ENCODE measurements around the gene GNAL.

Gene GNAL

DNA sequence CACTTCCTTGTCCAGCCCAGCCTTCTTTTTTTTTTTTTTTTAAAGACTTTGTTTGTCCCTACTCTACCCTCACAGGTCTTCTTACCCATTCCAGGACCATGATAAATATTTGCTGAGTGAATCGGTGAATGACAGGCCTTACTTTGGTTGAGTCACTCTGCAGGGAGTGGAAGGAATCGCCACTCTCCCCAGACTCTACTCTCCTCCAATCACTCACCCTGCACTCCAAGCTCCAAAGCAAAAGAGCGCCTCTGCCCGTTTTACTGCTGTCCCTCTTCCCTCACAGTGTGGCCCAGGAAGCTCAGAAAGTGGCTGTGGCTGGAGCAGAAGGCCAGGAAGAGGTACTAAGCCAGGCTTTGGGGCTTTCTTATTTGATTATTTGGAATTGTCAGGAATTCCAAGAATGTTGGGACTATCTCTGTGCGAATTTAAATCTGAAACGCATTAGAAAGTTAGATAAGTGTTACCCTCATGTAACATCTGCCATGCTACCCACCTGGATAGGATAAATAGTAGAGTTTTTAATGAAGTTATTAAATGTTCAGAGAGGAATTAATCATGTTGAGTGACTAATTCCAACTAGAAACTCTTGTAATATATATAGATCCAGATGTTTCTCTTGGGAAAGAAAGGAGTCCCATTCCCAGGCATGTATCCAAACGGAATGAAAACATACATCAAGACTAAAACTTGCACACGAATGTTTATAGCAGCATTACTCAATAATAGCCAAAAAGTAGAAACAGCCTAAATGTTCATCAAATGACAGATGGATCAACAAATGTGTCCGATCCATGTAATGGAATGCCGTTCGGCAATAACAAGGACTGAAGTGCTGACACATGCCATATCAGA, 119.2 kb downstream of the GNAL start:
- DNase-seq (ENCODE audit: low spot score): no peak

DNA sequence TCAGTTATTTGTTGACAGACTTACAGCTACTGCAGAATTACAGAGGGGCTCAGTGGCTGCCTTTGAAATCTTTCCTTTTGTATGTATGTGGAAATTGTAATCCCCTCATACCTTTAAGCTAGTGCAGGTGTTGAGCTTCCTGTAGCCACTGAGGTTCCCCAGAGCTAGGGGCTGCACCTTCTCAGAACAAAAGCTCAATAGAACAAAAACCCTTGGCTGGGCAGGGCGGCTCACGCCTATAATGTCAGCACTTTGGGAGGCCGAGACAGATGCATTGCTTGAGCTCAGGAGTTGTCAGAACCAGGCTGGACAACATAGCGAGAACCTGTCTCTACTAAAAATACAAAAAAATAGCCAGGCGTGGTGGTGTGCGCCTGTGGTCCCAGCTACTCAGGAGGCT, 120.8 kb downstream of the GNAL start:
- no peak for DNase-seq (ENCODE audit: low spot score)

DNA sequence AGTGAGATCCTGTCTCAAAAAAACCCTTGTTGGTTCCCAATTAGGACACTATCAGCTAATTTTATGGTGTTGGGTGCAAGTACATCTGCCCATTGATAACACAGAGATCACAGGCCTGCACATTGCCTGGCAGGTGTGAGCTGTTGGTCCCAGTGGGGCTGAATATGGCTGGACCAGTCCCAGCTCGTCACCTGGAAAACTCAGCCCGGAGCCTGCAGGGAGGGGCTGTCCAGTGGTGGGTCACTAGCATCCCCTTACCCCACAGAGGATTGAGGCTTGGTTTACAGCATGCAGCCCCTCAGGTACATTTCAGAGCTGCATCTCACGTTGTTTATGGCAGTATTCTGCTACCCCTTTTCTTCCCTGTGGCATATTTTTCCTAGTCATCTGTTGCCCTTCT, 121.3 kb downstream of the GNAL start:
- DNase-seq (ENCODE audit: low spot score): no peak

DNA sequence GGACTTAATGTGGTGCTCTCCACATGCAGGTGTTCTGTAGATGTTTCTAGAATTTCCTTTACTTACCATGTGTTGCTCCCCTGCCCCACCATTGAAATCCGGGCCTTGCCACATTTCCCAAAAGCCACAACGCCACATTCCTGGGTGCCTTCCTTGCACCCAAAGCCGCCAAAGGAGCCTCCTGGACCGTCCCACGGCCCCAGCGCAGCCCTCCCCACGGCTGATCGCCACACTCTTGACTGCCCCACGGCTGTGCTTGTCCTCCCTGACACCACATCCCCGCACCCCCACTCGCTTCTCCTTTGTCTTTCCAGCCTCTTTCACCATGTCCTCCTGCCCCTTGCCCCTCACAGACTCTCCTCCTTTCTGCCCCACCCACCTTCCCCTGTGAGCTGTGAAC, 121.9 kb downstream of the GNAL start:
- DNase-seq (ENCODE audit: low spot score): no peak

DNA sequence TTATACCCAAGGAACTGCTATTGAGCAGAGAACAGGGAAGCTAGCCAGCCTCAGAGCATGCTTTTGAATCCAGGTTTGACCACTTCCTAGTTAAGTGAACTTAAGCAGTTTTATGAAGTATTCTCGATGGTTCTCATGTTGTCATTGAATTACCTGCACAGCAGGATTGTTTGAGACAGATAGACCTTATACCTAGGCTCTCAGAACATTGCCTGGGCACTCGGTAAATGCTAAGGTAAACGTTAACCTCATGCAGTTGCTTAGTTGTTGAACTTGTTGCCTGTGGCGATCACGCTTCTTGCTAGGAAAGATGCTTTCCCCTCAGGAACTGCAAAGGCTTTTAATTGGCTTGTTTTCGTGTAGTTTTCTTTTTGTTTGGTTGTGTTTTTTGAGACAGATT, 128.2 kb downstream of the GNAL start:
- no peak for DNase-seq (ENCODE audit: low spot score)

DNA sequence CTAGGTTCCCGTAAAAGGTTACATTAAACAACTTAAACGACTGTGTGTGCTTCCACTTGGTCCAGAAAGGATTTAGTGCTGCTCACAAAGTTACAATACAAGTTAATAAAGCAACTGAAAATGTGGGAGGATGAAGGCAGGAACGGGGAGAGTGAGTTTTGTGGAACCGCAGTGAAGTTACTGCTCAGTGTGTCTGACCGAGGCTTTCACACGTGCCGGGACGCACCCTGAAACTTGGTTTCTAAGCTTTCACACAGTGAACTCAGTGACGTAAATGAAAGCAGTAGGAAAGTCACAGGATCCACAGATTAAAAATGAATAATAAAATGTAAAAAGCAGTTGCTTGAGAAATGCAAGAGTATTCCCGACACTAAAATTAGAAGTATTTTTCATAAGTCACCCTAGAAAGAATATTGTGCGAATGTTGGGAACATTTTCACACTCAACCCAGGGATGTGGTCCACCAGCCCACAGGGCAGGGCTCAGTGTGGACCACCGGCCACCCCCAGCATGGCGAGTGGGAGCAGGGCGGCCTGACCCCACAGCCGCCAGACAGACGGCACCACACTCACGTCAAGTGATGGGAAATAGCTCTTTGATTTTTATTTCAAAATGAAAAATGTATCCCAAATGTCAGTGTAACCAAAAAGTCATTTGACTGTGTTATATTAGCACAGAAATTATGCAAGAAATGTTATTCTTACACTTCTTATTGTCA, 129.6 kb downstream of the GNAL start:
- no peak for DNase-seq (ENCODE audit: low spot score)

DNA sequence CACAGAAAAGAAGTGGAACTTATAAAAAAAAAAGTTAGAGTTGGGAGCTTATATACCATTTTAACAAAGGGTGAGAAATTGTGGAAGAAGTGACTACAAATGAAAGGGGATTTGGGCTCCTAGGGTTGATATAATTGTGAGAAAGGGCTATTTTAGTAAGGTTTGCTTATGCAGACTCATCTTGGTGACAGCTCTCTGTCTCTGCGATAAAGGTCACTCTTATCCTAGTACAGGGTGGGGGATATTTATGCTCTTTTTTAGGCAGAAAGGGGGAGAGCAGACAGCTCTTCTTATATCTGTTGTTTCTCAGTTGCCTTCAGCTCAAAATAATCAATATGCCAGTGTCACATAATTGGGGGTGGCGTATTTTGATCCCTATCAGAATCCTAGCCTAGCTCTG, 130.9 kb downstream of the GNAL start:
- DNase-seq (ENCODE audit: low spot score): no peak

DNA sequence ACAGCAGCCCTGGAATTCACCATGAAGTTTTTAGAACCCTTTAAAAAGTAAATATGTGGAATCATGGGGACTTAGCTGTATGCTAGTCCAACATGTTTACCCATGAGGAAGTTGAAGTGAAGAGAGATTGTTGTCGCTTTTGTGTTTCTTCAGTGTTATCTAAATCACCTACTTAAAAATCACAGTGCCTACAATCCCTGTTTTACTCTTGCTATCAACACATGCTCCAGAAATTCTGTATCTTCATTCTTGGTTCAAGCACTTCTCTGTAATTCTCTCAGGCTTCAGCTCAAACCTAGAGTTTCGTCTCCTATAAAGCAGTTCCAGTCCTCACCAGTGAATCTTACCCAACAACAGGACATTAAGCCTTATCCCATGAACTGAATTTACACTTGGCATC, 131.6 kb downstream of the GNAL start:
- DNase-seq (ENCODE audit: low spot score): no peak

DNA sequence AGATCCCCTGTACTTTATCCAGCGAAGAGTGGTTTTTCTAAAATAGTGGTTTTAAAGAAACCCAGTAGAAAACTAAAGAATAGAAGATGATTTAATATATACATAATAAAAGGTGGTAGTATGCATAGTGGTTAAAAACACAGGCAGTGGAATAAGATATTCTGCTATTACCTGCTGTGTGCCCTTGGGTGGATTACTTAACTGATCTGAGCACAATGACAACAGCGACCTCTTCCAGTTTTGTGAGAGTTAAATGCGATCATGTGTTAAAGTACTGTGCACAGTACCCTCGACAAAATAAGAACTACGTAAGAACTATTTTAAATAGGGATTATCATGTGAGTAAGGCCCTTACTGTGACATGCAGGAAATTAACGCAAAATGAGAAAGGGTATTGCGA, 132.1 kb downstream of the GNAL start:
- DNase-seq (ENCODE audit: low spot score): no peak

DNA sequence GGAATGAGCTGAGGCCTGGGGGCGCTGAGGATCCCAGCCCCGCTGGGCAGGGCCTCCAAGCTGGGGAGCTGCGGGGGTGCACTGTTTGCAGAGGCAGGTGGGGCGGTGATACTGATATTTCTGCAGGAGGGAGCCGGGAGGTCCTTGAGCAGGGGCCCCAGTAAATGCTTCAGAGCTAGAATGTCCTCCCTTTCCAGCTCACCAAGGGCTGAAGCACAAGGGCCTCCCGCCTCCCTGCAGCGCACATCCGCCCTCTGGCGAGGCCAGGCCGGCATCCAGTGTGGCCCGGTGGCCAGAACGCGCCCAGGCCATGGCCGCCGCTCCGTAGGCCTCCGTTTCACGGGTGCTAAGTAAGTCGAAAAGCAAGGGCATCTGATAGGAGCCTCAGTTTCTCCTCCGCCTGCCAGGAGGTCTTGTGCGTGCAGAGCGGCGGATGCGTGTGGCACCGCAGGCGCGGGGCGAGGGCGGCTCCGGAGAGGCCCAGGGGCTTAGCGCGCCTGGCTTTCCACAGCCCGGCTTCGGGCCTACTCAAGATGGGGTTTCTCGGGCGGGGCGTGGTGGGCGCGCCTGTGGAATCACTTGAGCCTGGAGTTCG, 132.7 kb downstream of the GNAL start:
- no peak for DNase-seq (ENCODE audit: low spot score)

DNA sequence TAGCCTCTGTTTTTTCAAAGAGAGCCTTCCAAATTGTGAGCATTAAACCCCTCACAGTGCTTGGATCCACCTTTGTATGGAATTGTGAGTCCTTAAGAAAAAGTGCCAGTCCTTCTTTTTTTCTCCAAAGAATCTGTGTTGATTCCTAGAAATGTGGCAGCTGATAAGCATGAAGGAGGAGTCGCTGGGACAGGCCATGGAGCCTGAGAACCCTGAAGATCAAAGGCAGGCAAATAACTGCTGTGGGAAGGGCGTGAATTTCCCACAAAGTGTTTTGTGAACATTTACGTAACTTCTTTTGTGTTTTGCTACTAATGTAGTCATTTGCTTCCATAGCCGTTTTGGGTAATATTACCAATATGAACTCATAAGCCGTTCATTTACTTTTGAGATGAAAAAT, 134.5 kb downstream of the GNAL start:
- DNase-seq (ENCODE audit: low spot score): no peak

DNA sequence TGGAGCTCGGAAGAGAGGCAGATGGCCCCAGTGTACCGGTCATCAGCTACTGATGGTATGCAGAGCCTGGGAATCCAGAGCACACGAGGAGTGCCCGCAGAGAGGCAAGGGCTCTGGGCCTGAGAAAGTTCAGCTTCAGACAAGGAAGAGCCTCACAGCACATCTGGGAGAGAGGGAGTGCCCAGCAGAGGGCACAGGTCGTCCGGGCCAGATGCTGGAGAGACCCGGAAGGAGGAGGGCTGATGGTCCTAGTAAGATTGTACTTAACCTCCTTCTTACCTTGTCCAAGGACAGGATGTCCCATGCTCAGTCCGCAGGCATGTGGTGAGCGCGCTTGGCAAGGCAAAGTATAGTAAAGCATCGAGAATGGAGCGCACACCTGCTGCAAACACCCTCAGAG, 137.8 kb downstream of the GNAL start:
- DNase-seq (ENCODE audit: low spot score): no peak

DNA sequence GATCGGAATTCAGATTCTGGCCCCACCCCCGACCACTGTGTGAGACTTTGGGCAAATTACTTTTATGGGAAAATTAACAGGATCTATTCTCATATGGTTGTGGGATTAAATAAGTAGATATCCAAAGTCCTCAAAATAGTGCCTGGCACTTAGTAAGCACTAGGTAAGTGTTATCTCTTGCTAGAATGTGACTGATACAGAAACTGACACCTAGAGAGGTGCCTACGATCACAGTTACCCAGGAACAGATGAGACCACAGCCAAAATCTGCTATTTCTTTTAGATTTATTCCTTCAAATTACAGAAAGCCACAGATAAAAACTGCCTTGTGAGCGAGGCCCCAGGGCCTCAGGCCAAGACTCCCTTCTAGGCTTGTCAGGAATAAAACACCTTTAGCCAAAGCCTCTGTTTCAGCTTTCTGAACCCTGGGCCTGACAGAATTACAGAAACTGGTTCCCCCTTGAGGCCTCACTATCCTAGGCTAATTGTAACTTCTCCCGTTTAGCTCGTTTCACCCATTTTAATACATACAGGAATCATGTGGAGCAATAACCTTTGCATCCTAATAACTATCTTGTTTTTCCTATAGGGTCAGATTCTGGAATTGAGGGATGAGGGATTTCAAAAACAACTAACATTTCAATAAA, 139.8 kb downstream of the GNAL start:
- no peak for DNase-seq (ENCODE audit: low spot score)

DNA sequence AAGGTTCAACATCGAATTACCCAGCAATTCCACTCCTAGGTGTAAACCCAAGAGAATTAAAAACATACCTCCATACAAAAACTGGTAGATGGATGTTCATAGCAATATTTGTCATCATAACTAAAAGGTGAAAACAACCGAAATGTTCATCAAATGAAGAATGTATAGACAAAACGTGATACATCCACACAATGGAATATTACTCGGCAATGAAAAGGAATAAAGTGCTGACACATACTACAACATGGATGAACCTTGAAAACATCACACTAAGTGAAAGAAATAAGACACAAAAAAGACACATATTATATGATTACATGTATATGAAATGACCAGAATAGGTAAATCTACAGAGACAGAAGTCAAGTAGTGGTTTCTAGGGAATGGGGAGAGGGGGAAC, 141.5 kb downstream of the GNAL start:
- DNase-seq (ENCODE audit: low spot score): no peak

DNA sequence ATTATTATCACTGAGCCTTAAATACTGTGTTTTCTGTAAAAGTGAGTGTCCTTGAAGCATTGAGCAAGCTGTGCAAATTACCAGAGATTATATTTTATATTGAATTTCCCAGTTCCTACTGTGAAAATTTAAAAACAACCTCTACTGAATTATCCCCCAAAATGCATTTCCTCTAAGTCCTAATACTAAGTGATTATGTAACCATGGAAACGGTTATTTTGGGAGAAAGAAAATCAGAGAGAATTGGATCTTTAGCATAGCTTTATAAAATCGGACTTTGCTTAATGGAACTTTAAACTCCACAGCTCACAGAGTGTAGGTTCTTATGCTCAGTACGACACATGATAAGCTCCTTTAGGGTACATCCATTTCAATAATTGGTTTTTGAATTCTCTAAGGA, 142.9 kb downstream of the GNAL start:
- no peak for DNase-seq (ENCODE audit: low spot score)

DNA sequence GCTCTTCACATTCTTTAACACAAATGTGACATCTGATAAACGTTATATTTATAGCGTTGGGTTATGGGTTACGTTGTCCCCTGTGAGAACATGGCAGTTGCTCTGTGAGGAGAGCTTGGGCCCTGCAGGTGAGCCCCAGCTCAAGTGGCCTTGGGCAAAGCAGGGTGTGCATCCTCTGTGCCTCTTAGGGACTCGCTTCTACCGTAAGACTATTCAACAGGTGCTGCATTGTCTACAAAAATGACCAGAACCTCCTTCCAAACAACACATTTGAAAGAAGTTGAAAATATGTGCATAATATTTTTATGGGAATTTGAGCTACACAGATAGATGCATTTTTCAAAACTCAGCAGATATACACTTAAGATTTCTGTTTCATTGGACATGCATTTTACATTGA, 145.7 kb downstream of the GNAL start:
- DNase-seq (ENCODE audit: low spot score): no peak

DNA sequence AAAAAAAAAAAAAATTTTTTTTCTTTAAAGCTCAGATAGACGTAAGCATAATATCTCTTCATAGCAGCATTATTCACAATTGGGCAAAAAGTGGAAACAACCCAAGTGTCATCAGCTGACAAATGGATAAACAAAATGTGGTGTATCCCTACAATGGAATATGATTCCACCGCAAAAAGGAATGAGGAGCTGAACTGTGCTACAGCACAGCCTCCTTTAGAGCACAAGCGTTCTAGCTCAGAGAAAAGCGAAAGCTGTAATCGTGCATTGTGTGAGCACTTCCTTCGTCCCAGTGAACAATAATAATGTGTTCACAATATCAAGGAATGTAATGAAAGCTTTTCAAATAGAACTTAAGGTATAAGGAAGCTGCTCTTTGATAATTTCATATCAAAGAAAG, 150.5 kb downstream of the GNAL start:
- DNase-seq (ENCODE audit: low spot score): no peak

DNA sequence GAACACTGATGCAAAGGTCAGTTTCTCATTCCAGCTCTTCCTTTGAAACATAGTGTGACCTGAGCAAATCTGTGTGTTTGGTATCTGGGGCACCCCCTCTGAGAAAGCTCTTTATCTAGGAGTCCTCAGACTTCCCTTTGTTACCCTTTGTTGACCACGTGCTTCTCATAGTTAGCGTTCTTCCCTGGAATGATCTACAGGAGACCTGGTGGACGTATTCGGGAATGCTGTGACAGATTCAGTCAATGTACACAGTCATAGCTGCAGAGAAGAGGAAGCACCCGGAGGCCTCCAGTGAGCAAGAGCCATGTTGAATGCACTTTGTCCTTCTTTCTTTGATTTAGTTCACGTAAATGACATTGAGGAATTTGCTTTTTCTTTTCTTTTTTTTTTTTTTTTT, 151.4 kb downstream of the GNAL start:
- no peak for DNase-seq (ENCODE audit: low spot score)

DNA sequence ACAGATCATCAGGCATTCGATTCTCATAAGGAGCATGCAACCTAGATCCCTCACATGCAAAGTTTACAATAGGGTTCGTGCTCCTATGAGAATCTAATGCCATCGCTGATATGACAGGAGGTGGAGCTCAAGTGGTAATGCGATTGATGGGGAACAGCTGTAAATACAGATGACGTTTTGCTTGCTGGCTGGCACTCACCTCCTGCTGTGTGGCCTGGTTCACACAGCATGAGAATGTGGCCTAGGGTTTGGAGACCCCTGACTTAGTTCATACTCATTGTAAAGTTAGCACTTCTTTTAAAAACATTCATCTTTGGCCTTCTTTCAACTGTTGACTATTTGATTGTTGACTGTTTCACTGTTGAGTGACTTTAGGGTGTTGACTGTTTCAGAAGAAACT, 153.5 kb downstream of the GNAL start:
- no peak for DNase-seq (ENCODE audit: low spot score)

DNA sequence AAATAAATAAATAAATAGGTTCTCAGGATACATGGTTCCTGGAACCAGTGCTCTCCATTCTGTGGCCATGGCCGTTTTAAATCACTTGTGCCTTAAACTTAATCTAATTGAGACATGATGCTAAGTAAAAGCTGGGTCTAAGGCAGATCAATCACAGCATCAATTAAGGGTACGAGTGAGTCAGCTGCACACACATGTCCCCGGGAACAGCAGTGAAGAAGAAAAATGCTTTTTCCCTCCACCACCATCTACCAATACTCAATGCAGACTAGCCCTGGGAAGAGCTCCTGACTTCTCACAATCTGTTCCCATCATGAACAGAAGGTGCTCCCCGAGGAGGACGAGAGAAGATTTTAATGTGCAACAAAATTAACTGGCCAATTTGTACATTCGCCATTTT, 155.4 kb downstream of the GNAL start:
- DNase-seq (ENCODE audit: low spot score): no peak

DNA sequence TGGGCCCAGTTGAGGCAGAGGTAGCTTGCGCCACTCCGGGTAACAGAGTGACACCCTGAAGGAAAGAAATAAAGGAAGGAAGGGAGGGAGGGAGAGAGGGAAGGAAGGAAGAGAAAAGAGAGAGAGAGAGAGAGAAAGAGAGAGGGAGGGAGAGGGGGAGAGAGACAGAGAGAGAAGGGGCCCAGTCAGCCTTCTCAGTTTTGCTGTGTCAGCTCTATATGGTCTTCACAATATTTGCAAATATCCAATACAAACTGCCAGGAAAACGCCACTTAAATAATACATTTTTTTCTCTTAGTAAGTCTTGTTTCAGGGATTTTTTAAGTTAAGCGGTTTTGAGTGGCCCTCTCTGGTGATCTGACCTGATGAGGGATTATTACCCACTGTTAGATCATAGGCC, 156.6 kb downstream of the GNAL start:
- no peak for DNase-seq (ENCODE audit: low spot score)

DNA sequence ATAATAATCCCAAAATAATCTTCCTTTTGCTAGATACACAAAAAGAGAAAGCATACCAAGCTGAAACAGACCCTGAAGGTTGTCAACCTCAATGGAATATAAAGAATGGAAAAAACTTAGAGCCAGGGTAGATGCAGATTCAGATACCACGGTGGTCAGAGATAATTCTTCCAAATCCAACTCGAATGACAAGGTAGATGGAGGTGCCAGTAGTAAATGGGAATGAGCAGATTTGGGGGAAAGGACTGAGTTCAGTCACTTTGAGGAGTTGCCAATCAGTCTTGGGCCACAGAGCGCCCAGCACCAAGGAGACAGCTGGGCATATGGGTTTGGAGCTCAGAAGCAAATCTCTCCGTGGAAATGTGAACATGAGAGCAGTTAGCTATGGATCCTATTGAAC, 158.7 kb downstream of the GNAL start:
- DNase-seq (ENCODE audit: low spot score): no peak

DNA sequence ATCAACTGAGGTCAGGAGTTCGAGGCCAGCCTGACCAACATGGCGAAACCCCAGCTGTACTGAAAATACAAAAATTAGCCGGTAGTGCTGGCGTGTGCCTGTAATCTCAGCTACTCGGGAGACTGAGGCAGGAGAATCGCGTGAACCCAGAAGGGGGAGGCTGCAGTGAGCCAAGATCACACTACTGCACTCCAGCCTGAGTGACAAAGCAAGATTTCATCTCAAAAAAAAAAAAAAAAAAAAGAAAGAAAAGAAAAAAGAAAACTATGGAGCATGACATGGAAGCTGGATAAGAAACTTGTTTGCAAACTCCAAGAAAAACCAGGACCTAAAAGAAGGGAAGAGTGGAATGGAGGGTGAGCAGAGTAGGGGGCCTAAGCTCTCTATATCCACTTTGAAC, 160.2 kb downstream of the GNAL start:
- DNase-seq (ENCODE audit: low spot score): no peak

All from pons (tissue), 1 donor.